ENCODE data around the gene PTGER3.
"Not testable (repeated sequence)": the region's sequence is repeated elsewhere in the genome, so short reads cannot be mapped to it uniquely, and the experiment has no call there.

The PTGER3 gene

DNA sequence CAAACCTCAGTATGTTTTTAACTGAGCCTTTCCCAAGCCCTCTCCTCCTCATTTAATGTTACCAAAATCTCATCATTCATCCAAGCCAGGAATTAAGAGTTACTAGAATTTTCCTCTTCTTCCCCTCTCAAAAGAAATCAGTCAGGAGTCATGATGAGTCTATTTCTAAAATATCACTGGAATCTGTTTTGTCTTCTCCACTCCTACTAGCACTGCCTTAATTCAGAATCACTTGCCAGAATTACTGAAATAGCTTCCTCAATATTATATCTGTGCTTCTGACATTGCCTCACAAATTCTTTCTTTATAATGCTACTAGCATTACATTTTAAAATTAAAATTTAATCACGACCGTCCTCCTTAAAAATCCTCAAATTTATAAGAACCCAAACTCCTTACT lies 106.1 kb downstream of the PTGER3 start:
- no peak for DNase-seq

DNA sequence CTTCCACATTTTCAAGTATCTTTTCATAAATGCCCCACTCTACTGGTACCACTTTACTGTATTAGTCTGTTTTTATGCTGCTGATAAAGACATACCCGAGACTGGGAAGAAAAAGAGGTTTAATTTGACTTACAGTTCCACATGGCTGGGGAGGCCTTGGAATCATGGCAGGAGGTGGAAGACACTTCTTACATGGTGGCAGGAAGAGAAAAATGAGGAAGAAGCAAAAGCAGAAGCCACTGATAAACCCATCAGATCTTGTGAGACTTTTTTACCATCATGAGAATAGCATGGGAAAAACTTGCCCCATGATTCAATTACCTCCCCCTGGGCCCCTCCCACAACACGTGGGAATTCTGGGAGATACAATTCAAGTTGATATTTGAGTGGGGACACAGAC lies 107.2 kb downstream of the PTGER3 start:
- DNase-seq, result not testable (repeated sequence)

DNA sequence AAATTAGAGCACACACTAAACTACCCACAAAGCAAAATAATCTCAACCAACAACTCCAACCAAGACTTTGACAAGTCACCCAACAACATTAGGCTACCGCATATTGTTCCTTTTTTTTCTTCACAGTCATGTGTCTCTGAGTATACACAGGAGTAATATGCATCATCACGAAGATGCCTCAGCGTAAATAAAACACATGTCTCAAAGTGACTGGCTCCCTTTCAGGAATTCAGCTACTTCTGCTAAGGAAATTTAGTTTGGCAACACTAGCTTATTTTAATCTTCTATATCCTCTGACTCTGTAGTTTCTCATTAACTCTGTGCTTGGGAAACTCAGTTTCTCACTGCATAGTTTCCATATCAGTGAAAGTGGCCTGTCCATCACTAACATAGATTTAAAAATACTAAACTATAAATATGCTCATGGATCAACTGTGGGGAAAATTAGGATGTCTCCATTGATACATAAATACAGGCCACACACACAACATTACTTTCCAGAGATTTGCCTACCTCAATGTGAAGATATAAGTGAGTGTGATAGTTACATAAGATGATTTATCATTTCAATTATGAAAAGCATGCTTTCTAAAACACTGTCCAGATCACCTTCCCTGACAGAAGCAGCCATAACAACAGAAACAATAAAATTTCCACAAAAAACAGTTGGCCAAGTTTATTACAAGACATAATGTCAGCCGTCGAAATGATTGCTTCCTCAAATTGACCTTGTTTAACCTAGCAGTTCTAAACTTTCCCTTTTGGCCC lies 113.2 kb downstream of the PTGER3 start:
- DNase-seq, result no peak

DNA sequence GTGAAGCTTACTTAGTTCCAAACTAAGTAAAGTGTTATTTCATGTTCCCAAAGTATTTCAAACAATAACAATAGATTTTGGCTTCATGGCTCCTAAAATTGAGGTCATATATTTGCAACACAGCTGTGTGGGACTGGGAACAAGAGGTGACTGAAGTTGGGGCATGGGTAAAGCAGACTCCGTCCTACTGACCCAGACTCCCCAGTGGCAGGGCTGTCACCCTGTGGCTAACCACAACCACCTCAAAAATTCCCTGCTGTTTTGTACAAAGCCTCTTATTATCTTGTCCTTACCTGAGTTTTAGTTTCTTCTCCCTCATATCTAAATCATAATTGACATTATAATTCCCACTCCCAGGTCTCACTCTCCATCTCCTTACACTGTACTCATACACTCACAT lies 117.6 kb downstream of the PTGER3 start:
- DNase-seq, result no peak

DNA sequence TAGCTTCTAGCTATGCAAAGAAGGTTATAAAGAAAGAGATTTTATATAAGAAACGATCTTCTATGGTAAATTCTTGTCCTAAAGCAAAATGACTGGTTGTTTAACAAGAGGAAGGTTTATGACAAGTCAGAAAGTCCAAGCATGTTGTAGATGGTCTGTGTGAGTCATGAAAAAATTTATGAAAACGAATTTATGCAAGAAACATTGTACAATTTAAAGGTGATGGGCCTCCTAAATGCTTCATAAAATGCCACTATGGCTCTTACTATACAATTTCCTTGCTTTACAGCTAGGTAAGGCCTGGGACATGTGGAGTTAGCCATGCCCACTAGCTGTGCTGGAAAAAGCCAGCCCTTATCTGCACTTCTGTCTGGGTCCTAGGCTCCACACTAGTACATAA lies 125.4 kb downstream of the PTGER3 start:
- no peak for DNase-seq

Measured in DMS79 (cell line).